Stimulated activated naive CD8-positive, alpha-beta T cell treated with anti-CD3 and anti-CD28 coated beads, Interleukin-15, amount 100 ng/mL, for 72 hours (primary cell): ENCODE data around the gene STXBP3.

Experiments
- ATAC-seq: fragments of 150-1000 bp; cut with Tn5 transposase; 2 replicates; pipeline ENCODE4 v1.10.0; 2021; ENCODE audit warnings: mild to moderate bottlenecking, moderate library complexity
- DNase-seq, 2 donors: peaks; one replicate each; pipeline ENCODE4 v3.0.0; 2021 to 2022
- H3K27ac Mint-ChIP-seq, 2 donors: one replicate each; pipeline ENCODE4 v1.8.0; 2022; ENCODE audit warnings: mild to moderate bottlenecking in 2 of 2, mixed read lengths in 2 of 2, moderate library complexity in 2 of 2
- H3K27me3 Mint-ChIP-seq: one replicate; pipeline ENCODE4 v1.8.0; 2022; ENCODE audit warnings: mixed read lengths
- H3K4me1 Mint-ChIP-seq: one replicate; pipeline ENCODE4 v1.8.0; 2022; ENCODE audit warnings: mild to moderate bottlenecking, mixed read lengths
- H3K4me3 Mint-ChIP-seq, 2 donors: one replicate each; pipeline ENCODE4 v1.8.0; 2022; ENCODE audit warnings: mild to moderate bottlenecking in 2 of 2, mixed read lengths in 2 of 2, moderate library complexity in 1 of 2
- H3K9me3 Mint-ChIP-seq, 2 donors: one replicate each; pipeline ENCODE4 v1.8.0; 2022; ENCODE audit warnings: mixed read lengths in 2 of 2

STXBP3 gene

DNA sequence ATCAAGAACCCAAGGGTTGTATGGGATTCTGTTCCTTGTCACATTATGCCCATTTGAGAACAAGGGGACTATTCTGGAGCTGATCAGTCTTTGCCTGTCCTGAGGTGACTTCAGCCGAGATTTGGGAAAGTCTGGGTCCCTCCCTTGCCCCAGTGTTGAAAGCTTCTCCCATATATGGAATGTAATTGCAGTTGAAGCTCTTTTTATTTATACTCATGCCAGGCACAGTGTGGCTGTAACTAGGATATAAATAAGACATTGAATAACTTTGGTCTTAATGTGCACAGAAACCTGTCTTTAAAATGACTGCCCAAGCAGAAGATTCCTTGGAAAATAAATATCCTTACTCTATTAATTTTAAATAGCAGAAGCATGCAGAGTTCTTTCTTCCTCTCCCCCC, 95.2 kb downstream of the STXBP3 start:
- Mint-ChIP-seq H3K4me1 (no peaks in the 10 kb centered on the region), H3K27ac (no peak overlapping the region), H3K9me3 (no peaks in the 10 kb centered on the region), H3K4me3 (no peak overlapping the region), H3K27me3 (no peaks in the 10 kb centered on the region)
- ATAC-seq (no peak), DNase-seq (no peak)

DNA sequence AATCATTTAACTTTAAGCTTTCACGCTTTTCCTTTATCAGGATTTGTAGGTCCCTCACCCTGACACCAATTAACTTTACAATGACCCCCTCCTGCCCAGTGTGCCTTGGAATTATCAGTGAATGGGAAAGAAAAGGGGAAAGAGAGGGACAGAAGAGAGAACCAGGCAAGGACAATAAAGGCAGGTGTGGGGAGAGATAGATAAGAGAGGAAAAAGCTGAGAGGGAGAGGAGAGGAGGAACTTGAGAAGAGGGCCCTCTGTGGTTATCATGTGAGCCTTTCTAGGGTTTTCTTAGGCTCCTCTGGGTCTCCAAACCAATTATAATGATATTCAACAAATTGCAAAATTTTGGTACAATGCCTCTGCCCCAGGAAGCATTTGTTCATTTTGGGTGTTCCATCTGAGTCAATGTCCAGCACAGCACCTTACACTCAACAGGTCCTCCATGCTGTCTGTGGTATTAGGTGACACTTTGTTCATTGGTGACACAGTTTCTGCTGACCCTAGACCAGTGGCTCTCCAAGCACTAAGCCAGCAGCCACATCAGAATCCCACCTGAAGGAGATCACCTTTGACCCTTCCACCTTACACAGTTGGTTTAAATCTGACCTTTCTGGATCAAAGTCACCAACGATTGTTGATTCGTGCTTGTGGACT, 96.2 kb downstream of the STXBP3 start:
- no peaks in the 10 kb centered on the region for H3K9me3 Mint-ChIP-seq
- H3K27ac Mint-ChIP-seq: no peak overlapping the region
- no peaks in the 10 kb centered on the region for H3K4me1 Mint-ChIP-seq
- no peaks in the 10 kb centered on the region for H3K27me3 Mint-ChIP-seq
- DNase-seq (no peak), ATAC-seq (no peak)
- no peak overlapping the region for H3K4me3 Mint-ChIP-seq

DNA sequence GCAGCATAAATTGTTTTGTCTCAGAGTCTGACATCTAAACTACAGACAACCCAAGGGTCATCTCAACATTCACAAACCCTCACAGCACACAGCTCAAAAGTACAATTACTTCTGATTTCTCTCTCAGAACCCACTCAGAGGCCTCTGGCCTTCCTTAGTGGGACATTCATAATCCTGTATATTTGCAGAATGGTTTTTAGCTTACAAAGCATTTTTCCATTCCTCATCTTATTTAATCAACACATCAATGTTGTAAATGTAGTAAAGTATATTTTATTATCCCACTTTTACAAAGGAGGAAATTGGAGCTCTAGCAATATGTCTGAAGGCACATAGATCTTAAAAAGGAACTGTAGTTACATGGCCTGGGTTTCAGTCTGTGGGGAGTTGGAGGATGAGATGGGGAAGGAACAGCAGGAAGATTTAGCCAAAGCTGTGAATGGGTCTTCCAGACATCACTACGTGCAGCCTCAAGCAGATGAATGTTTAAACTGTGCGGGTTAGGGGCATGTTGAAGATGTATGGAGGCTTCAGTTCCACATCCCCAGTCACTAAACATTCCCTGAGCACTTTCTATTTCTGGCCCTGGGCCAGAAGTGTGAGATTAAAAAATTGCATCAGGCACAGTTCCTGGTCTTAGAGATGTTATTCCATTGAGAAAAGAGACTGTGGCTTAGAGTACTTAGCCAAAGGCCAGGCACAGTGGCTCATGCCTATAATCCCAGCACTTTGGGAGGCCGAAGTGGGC, 97.1 kb downstream of the STXBP3 start:
- no peaks in the 10 kb centered on the region for H3K4me1 Mint-ChIP-seq
- H3K27ac Mint-ChIP-seq: no peak overlapping the region
- no peak for DNase-seq
- no peaks in the 10 kb centered on the region for H3K9me3 Mint-ChIP-seq
- no peak overlapping the region for H3K4me3 Mint-ChIP-seq
- no peak for ATAC-seq
- no peaks in the 10 kb centered on the region for H3K27me3 Mint-ChIP-seq

DNA sequence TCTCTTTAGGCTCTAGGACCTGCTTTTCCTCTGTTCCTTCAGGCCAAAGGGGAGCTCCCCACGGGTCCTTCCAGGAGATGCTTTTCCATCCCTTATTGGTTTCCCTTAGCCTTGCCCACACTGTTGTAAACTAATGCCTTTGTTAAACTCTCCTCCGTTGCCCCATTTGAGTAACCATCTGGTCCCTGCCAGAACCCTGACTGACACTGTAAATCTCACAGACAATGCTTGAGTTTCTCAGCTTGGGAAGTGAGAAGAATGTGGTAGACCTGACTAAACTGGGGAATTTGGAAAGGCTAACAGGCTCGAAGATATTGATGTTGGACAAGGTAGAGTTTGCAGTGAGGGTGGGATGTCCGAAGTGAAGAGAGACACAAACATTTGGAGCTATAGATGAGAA, 99.0 kb downstream of the STXBP3 start:
- Mint-ChIP-seq H3K27ac (no peak overlapping the region), H3K27me3 (no peaks in the 10 kb centered on the region), H3K4me1 (no peaks in the 10 kb centered on the region)

DNA sequence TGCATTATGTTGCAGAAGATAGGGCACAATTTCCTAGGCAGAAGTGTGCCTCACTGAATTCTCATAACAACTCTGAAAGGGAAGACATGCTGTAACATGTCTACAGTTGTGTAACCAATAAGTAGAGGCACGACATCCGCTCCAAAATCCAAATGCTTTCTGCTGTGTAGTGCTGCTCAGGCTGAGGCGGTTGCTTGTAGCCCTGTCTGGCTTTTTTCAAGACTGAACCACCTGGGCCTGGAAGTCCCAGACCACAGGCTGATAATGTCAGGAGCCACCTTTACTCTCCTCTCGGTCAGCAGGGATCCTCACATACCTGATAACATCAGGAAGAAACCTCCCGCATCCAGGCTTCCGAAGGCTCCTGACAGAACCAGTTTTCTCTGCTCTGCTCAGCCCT, 99.5 kb downstream of the STXBP3 start:
- Mint-ChIP-seq H3K4me1 (no peaks in the 10 kb centered on the region), H3K27me3 (no peaks in the 10 kb centered on the region), H3K4me3 (no peak overlapping the region), H3K27ac (no peak overlapping the region), H3K9me3 (no peaks in the 10 kb centered on the region)
- DNase-seq: no peak
- ATAC-seq: no peak

More for the DNA sequence above, 99.0 kb downstream of the STXBP3 start:
- ATAC-seq (no peak), DNase-seq (no peak)
- H3K9me3 Mint-ChIP-seq: no peaks in the 10 kb centered on the region
- no peak overlapping the region for H3K4me3 Mint-ChIP-seq

DNA sequence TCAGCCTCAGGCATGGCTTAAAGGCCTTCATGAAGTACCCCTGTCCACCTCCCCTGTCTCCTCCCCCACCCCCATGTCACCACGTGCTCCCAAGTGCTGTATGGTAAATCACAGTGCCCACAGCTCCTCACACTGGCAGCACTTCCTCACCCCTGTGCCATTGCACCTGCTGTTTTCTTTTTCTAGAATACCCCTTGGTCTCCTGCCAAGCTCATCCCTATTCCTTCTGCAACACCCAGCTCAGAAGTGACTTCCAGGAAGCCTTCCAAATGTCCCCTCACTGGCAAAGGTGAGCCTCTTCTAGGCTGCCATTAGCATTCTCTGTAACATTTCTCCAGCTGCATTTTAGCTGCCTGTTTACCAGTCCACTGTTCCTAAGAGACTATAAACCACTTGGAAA, 101.0 kb downstream of the STXBP3 start:
- Mint-ChIP-seq H3K27ac (peak overlapping the region in 1 of 2 donors; percentile 76), H3K9me3 (no peaks in the 10 kb centered on the region), H3K4me1 (peaks cover 4% of the 10 kb centered on the region), H3K4me3 (no peak overlapping the region), H3K27me3 (peaks cover 4% of the 10 kb centered on the region)
- DNase-seq (no peak), ATAC-seq (no peak)

DNA sequence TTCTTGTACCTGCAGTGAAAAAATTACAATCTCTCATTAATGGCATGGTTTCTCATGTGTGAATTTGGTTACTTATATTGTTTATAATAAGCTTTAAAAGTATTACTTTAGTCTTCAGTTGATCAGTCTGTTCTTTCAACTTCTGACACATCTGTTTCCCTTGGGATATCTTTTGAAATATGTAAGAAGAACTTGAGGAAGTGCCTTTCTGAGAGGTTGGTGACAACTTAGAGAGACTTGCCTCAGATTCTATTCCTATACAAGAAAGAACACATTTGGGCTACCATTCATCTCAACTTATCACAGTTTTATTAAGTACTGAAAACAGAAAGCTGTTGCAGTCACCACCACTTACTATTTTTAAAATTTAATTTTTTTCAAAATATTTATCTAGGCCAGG, 102.3 kb downstream of the STXBP3 start:
- DNase-seq (no peak), ATAC-seq (no peak)
- H3K27me3 Mint-ChIP-seq: peaks cover 7% of the 10 kb centered on the region
- H3K27ac Mint-ChIP-seq: no peak overlapping the region
- peaks cover 7% of the 10 kb centered on the region for H3K4me1 Mint-ChIP-seq
- H3K9me3 Mint-ChIP-seq: no peaks in the 10 kb centered on the region
- H3K4me3 Mint-ChIP-seq: no peak overlapping the region

DNA sequence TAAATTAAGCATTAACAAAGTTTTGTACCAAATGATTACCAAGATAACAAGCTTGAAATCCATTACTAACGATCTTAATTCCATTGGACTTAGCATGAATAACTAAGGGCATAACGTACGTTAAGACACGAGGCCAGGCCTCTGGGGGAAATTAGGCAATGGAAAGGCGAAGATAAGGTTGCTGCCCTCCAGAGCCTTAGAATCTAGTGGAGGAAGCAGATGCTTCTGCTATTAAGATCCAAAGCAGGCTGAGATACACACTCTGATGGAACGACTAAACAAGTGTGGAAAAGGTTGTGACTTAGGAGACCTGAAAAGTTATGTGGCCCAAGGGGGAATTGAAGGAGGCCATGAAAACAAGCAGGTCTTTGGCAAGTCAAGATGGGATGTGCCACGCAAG, 104.5 kb downstream of the STXBP3 start:
- peaks cover 7% of the 10 kb centered on the region for H3K4me1 Mint-ChIP-seq
- no peaks in the 10 kb centered on the region for H3K9me3 Mint-ChIP-seq
- no peak for DNase-seq
- H3K27me3 Mint-ChIP-seq: peaks cover 18% of the 10 kb centered on the region
- no peak for ATAC-seq
- H3K27ac Mint-ChIP-seq: no peak overlapping the region
- H3K4me3 Mint-ChIP-seq: no peak overlapping the region

DNA sequence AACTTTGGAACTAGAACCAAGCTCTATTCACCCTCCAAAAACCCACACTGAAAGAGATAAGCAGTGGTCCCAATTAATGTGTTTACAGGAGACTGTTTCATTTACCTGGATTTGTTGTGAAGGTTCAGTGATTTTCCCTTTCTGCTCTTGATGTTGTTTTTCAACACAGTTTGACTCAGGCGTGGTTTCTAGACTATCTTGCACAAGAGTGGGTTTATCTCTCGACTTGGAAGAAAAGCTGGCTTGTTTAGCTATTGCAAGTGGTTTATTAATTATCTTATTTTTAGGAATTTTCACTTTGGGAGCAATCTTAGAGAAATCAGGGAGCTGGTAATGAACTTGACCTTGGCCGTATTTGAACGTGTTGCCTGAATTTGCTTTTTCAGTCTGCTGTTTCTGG, 105.1 kb downstream of the STXBP3 start:
- peaks cover 22% of the 10 kb centered on the region for H3K27me3 Mint-ChIP-seq
- no peak overlapping the region for H3K27ac Mint-ChIP-seq
- H3K4me1 Mint-ChIP-seq: peaks cover 7% of the 10 kb centered on the region
- no peak for DNase-seq
- H3K4me3 Mint-ChIP-seq: no peak overlapping the region
- no peaks in the 10 kb centered on the region for H3K9me3 Mint-ChIP-seq
- ATAC-seq: no peak

DNA sequence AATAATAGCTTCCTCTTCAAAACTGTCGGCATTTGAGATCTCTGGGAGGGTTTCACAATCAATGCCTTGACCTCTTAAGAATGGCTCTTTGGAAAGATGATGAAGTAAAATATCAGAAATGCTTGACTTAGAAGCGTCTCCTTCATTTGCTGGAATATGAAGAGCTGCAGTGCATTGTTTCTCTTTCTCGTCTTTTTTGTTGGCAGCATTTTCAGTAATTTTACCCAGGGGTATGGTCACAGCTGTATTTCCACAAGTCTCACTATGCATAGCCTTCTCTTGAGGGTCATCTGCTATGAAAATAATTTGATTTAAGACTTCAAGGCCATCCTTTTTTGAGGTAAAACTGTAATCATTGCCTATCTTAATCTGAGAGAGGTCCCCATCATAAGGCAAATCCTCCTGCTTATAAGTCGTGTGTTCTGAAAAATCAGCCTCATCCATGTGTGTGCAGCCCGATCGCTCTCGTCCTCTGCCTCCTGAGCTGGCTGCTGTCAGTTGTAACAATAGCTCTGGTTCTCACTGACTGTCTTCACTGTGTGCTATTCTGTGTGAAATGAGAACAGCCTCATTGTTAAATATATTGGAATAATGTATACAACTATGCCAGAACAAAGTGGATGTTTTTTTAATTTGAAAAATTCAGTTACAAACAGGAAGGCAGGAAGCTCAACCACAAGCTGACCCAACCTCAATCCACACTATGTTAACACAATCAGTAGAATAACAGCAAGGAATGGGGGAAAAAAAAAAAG, 105.9 kb downstream of the STXBP3 start:
- DNase-seq: no peak
- ATAC-seq: no peak
- Mint-ChIP-seq H3K27ac (no peak overlapping the region), H3K9me3 (no peaks in the 10 kb centered on the region), H3K27me3 (peaks cover 26% of the 10 kb centered on the region), H3K4me3 (no peak overlapping the region), H3K4me1 (peaks cover 7% of the 10 kb centered on the region)

DNA sequence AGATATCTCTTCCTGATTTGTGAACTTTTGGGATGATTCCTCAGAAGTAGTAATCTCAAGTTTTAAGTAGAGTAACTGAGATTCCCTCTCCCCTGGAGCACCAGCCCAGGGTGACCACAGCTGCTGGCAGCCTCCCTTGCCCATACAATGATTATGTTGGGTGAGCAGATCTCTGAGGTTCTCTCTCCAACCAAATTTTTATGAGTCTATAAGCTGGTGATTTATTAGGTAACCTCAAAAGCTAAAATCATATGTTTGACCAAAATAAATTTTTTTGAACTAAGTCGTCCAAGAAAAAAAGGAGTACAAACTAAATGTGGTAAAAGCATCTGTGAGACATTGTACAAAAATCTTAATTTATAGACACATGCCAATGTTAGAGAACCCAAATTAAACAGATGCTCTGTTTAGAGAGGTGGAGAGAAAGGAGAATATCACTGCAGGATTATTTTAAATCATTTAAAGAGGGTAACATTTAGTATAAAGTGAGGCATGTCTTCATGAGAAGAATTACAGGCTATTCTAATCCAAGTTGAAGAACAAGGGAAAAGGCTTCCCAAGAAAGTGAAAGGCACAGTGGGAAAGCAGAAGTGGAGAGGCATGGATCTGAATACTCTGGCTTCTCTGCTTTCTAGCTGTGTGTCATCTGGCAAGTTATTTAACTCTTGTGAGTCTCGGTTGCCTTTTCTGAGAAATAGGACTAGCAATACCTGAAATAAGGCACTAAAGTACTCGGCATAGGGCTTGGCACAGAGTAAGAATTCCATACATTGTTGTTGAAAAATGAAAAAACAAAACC, 107.9 kb downstream of the STXBP3 start:
- peaks cover 7% of the 10 kb centered on the region for H3K4me1 Mint-ChIP-seq
- H3K27ac Mint-ChIP-seq: no peak overlapping the region
- no peak overlapping the region for H3K4me3 Mint-ChIP-seq
- no peak for DNase-seq
- no peaks in the 10 kb centered on the region for H3K9me3 Mint-ChIP-seq
- peaks cover 26% of the 10 kb centered on the region for H3K27me3 Mint-ChIP-seq
- no peak for ATAC-seq

DNA sequence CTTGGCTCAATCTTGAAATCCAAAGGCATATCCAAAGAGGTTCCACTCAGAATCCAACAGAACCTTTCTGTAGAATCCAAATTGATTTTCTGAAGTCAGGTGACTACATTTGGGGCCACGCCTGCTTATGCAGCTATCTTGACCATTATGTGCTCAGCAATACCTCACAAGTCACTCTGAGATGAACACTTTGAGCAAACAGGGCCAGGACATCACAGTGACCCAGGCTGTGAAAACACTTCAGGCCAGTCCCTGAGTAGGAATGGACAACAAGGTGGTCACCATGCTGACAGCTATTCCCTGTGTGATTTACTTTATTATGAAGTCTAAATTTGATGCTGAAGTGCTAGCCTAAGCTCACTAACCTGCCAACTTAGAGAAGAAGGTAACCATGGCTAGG, 110.5 kb downstream of the STXBP3 start, which contains the start of gene AKNAD1:
Gene AKNAD1, minus strand, starts transcription at position 101 of the 400 bp plus-strand sequence. CDS start 4,430 bp downstream, outside the sequence.
- Mint-ChIP-seq H3K27me3 (peaks cover 32% of the 10 kb centered on the region), H3K4me1 (peaks cover 7% of the 10 kb centered on the region), H3K9me3 (no peaks in the 10 kb centered on the region), H3K27ac (no peak within 1 kb of the TSS), H3K4me3 (no peak within 1 kb of the TSS)
- DNase-seq (no peak), ATAC-seq (no peak)

DNA sequence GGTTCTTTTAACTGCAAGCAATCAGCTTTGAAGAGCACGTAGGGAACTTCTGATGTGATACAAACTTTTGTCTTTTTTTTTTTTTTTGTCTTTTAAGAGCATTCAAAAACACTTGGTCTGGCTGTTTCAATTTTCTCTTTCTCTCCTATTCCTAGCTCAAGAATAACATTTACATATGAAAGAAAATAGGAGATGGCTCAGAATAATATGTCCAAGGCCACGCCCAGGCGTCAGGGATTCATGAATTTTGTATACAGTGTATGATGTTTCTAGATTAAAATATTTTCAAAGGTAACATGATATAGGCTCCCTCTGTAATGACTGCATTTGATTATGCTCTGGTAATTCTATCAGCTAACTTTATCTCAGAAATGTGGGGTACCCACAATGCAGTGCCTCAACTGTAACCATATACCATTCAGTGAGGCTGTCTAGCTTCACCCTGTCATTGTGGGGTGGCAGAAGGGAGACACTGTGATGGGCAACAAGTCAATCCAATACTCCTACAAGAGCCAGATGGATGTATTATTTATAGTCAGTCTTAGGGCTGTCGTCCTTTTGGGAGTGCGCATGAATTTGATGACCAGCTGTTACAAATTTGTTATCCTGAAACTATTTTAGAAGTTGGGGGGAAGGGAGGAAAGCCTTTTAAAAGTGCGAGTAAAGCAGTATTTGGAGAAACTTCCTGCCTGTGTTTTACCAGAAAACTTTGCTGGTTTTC, 111.9 kb downstream of the STXBP3 start:
- peaks cover 6% of the 10 kb centered on the region for H3K4me1 Mint-ChIP-seq
- ATAC-seq: no peak
- no peak overlapping the region for H3K27ac Mint-ChIP-seq
- no peak overlapping the region for H3K4me3 Mint-ChIP-seq
- H3K9me3 Mint-ChIP-seq: no peaks in the 10 kb centered on the region
- peaks cover 25% of the 10 kb centered on the region for H3K27me3 Mint-ChIP-seq
- no peak for DNase-seq
